RCC 7860 (cell line): ENCODE measurements around the gene MMUT.
"Not testable (repeated sequence)": the region's sequence is repeated elsewhere in the genome, so short reads cannot be mapped to it uniquely, and the experiment has no call there.

Source experiments
- DNase-seq: peaks from one replicate; pipeline ENCODE4 v3.0.0-alpha.2; 2015; ENCODE audit warnings: low spot score
- FAIRE-seq: peaks from 2 replicates; lab custom pipeline; 2012; peaks lifted over from hg19 to GRCh38; lab: Jason Lieb, UNC

MMUT gene

GRCh38 chr6:49462927-49463611 is at the start of gene MMUT, which contains the start of gene CENPQ:
Gene MMUT, minus strand, starts transcription at chr6:49463253. Its CDS starts 3,787 bp downstream, at chr6:49459466.
Gene CENPQ, plus strand, starts transcription at chr6:49463370. Its CDS starts 6,807 bp downstream, at chr6:49470177.
- DNase-seq (peak; percentile 81), FAIRE-seq (peak; percentile 67)

DNA sequence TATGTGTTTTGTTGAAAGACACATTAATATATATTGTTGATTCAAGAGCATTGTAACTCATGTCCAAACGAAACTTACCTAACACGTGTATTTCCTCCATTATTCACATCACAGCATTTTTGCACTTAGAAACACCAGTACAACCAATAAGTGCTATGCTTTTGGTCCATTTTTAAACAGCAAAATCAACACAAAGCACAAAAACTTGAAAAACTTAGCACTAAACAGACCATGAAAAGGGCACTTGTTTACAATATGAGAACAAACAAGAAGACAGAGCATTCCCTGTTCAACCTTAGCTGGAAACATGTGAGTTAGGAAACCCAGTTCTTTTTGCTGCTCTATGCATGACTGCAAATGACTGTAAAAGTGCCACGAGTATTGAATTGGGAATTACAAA is 46.3 kb upstream of the MMUT start:
- DNase-seq: no peak
- no peak for FAIRE-seq

GRCh38 chr6:49506569-49507111 is 43.6 kb upstream of the MMUT start:
- no peak for FAIRE-seq
- no peak for DNase-seq

DNA sequence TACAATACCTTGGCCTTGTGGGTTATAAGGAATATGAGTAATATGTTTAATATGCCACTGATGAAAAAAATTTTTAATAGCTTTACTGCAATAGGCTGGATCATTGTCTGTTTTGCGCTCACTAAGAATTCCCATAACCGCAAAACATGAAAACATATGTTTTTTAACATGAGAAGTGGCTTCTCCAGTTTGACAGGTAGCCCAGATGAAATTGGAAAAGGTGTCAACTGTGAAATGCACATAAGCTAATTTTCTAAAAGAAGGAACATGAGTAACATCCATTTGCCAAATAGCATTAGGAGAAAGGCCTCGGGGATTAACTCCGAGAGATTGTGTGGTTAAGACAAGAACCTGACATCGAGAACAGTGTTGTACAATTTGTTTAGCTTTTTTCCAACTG is 41.6 kb upstream of the MMUT start:
- DNase-seq: no peak
- no peak for FAIRE-seq

DNA sequence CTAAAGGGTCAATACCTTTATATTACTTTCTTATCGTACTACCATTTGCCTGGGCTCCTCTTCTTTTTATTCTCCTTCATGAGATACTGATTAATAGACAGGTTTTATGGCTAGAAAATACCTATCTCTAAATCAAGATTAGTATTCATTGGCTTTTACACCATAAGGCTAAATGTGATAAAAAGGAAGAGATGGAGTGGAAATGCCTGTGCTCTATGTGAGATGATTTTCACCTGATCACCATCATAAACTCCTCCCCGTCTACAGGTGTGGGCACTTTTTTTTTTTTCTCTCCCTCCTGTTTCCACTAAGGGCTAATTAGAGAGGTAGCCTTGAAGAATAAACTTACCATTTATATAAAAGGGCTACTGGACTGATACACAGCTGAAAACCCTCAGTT is 36.6 kb upstream of the MMUT start, which contains the start of gene GLYATL3:
Gene GLYATL3, plus strand, starts transcription at position 301 of the 400 bp plus-strand sequence. CDS start 12,068 bp downstream, outside the sequence.
- FAIRE-seq (no peak), DNase-seq (no peak)

DNA sequence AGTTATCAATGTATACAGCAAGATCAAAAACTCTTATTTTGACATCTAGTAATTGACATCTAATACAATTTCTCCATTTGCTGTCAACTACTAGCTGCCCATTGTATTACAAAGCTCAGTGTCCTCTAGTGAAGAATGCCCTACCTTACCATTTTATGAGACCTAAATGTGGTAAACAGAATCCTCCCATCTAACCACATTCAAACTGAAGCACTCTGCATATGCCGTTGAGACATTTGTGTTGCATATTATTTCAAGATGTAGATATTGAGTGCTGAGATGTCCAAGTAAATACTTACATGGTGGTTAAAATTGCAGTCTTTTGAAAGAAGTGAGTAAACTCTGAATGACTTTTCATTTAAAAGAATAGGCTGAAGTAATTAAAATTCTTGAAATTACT is 36.1 kb upstream of the MMUT start:
- no peak for FAIRE-seq
- DNase-seq: no peak

DNA sequence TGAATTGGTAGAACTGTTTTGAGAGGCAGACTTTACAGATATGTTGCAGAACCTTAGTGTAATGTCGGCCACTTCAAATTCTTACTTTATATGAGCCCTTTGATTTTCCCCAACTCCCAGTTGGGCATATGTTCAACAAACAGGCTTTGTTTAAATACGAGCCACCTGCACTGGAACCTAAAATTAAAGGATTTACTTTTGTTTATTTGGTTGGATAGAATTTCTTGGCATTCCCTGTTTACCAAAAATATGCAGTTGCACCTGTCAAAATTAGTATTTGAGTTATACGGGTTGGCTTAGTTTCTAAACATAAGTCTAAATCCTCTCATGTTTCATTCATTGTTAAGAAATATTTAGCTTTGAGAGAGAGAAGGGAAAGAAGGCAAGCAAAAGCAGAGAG is 34.3 kb upstream of the MMUT start:
- no peak for DNase-seq
- no peak for FAIRE-seq

- FAIRE-seq: no peak
- DNase-seq: no peak
These were observed 27.6 kb upstream of the MMUT start for GRCh38 chr6:49490633-49491032.

- DNase-seq, FAIRE-seq: not testable (repeated sequence)
These were observed 20.3 kb upstream of the MMUT start for GRCh38 chr6:49483380-49483779.

GRCh38 chr6:49481846-49482245 is 18.8 kb upstream of the MMUT start:
- DNase-seq, FAIRE-seq: not testable (repeated sequence)

DNA sequence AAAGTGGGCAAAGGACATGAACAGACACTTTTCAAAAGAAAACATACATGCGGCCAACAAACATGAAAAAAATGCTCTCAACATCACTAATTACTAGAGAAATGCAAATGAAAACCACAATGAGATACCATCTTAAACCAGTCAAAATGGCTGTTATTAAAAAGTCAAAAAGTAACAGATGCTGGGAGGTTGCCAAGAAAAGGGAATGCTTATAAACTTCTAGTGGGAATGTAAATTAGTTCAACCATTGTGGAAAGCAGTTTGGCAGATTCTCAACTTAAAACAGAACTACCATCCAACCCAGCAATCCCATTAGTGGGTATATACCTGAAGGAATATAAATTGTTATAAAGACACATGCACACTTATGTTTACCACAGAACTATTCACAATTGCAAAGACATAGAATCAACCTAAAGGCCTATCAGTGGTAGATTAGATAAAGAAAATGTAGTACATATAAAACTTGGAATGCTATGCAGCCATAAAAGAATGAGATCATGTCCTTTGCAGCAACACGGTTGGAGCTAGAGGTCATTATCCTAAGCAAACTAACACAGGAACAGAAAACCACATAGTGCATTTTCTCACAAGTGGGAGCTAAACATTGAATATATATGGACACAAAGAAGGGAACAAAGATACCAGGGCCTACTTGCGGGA is 16.4 kb upstream of the MMUT start:
- no peak for DNase-seq
- no peak for FAIRE-seq

DNA sequence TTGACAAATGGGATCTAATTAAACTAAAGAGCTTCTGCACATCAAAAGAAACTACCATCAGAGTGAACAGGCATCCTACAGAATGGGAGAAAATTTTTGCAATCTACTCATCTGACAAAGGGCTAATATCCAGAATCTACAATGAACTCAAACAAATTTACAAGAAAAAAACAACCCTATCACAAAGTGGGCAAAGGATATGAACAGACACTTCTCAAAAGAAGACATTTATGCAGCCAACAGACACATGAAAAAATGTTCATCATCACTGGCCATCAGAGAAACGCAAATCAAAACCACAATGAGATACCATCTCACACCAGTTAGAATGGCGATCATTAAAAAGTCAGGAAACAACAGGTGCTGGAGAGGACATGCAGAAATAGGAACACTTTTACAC is 13.5 kb upstream of the MMUT start:
- FAIRE-seq, DNase-seq: not testable (repeated sequence)

DNA sequence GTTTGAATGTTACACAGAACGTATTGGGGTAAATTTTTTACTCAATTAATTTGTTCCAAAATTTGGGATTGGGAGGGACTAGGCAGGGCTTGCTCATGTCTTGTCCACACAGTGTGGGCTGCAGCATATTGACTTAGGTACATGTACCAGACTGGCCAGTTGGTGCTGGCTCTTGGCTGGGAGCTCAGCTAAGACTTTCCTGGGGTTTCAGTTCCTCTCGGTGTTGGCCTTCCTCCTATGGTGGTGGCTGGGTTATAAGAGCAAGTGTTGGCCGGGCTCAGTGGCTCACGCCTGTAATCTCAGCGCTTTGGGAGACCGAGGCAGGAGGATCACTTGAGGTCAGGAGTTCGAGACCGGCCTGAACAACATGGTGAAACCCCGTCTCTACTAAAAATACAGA is 5.0 kb upstream of the MMUT start:
- DNase-seq (no peak), FAIRE-seq (no peak)

GRCh38 chr6:49464691-49465090 is 1.6 kb upstream of the MMUT start:
- DNase-seq: no peak
- FAIRE-seq: no peak

DNA sequence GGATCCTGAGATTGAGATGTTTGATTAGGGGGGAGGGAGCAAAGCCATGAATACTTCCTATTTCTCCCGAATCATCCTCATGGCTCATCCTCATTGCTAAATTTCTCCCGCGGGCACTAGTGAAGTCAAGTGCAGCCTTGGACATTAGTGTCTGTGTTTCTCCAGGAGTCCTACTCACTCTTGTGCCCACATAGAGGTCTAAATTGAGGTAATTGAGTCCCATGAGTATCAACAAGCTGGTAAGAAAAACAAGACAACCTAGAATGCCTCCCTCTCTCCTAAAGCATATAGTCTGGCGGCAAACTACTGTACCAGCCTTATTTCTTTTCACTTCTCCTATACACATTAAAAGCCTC is 537 bp upstream of the MMUT start:
- DNase-seq (no peak), FAIRE-seq (no peak)

- DNase-seq (no peak), FAIRE-seq (no peak)
These were observed 490 bp downstream of the MMUT start for GRCh38 chr6:49462599-49462926.

GRCh38 chr6:49462071-49462470 is 982 bp downstream of the MMUT start:
- DNase-seq: no peak
- no peak for FAIRE-seq

GRCh38 chr6:49457771-49458170 is 5.3 kb downstream of the MMUT start:
- no peak for DNase-seq
- FAIRE-seq: no peak

DNA sequence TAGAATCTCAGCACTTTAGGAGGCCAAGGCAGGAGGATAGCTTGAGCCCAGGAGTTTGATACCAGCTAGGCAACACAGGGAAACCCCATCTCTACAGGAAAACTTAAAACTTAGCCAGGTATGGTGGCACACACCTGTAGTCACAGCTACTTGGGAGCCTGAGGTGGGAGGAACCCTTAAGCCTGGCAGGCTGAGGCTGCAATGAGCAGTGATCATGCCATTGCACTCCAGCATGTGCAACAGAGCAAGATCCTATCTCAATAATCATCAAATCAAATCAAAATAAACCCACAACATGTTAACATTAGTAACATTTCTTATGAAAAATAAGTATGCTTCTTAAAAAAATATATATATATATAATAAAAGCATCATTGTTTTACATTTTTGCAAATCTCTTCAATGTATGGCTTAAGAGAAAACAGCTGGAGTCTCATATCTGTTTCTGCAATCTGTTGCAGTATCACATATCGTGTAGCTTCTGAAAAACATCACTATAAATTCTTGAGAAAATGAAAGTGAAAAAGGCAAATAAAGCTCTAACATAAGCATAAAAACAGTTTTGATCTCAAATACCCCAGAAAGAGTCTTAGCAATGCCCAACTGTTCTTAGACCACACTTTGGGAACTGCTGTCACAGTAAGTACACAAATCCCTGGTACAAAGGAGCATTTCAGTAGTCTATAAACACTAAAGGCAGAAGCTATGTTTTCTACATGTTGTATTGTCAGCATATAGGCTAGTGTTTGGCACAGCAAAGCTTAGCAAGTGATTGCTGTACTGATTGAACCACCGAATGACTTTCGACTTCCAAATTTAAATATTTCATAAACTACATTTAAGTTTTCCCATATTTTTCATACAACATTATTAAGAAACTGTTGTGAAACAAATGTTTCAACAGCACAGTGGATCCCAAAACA is 8.0 kb downstream of the MMUT start:
- FAIRE-seq: no peak
- no peak for DNase-seq

DNA sequence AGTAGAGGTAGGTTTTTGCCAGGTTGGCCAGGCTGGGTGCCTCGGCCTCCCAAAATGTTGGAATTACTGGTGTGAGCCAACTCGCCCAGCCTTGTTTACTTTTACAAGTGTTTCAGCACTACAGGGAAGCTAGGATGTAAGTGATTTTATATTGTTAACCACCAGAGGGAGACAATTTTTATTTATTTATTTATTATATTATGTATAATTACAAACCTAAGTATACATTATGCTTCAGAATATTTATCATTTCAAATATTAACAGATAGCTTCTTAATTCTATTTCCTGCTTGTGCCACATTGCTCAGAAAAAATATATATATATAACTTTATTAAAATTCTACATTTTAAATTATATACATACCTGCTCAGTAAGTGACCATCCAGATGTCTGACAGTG is 9.8 kb downstream of the MMUT start:
- DNase-seq: no peak
- peak; percentile 18 for FAIRE-seq

GRCh38 chr6:49430866-49431265 is 32.2 kb downstream of the MMUT start:
- DNase-seq (no peak), FAIRE-seq (no peak)
